CD4-positive, alpha-beta memory T cell (primary cell): ENCODE data around the gene KRT4. TPM values are rescaled to one million over a fixed set of nuclear protein-coding genes. Genes with fewer than 3 reads are reported as not detected.
A peak's percentile ranks its signal among the peaks of the same experiment; 100 is the strongest.
"Not testable (repeated sequence)": the region's sequence is repeated elsewhere in the genome, so short reads cannot be mapped to it uniquely, and the experiment has no call there.

Experiments used
- CTCF ChIA-PET: fragments of 350-600 bp; sonication (Branson Sonifier 250); formaldehyde crosslinking; loops from one replicate; lab custom pipeline; 2021; ENCODE audit warnings: inconsistent platforms; ENCODE audit not compliant: partially characterized antibody; lab: Charles Lee
- POLR2A ChIA-PET: fragments of 350-600 bp; sonication (Branson Sonifier 250); formaldehyde crosslinking; loops from one replicate; lab custom pipeline; 2021; ENCODE audit not compliant: partially characterized antibody; lab: Charles Lee
- DNase-seq, 5 donors: peaks; one replicate each; pipeline versions ENCODE4 v3.0.0 to v3.0.0-alpha.2; 2020 to 2022; ENCODE audit warnings: mixed read lengths in 1 of 5
- H3K27ac ChIP-seq: one replicate; pipeline ENCODE4 v1.7.0; 2013; ENCODE audit warnings: low read depth, low read length
- H3K27me3 ChIP-seq: 2 replicates; pipeline ENCODE4 v1.7.0; 2013; ENCODE audit warnings: mild to moderate bottlenecking, low read length, moderate library complexity; ENCODE audit not compliant: insufficient read depth
- H3K36me3 ChIP-seq: 2 replicates; pipeline ENCODE4 v1.7.0; 2013; ENCODE audit warnings: mild to moderate bottlenecking, low read length, moderate library complexity; ENCODE audit not compliant: insufficient read depth
- H3K4me1 ChIP-seq: 2 replicates; pipeline ENCODE4 v1.7.0; 2013; ENCODE audit warnings: mild to moderate bottlenecking, low read length, moderate library complexity; ENCODE audit not compliant: insufficient read depth
- H3K4me3 ChIP-seq, 2 donors: one replicate each; pipeline ENCODE4 v1.7.0; 2013; ENCODE audit warnings: low read length in 2 of 2, mild to moderate bottlenecking in 1 of 2
- H3K9me3 ChIP-seq, 2 donors: one replicate each; pipeline ENCODE4 v1.7.0; 2013; ENCODE audit warnings: low read length in 2 of 2, control low read depth in 1 of 2; ENCODE audit not compliant: control insufficient read depth in 1 of 2
- H3K27ac Mint-ChIP-seq, 7 donors: one replicate each; pipeline ENCODE4 v1.8.0; 2020 to 2021; ENCODE audit warnings: mixed read lengths in 7 of 7, mild to moderate bottlenecking in 6 of 7, inconsistent platforms in 3 of 7, moderate library complexity in 3 of 7
- H3K27me3 Mint-ChIP-seq, 2 donors: one replicate each; pipeline ENCODE4 v1.8.0; 2020 to 2021; ENCODE audit warnings: mixed read lengths in 2 of 2
- H3K36me3 Mint-ChIP-seq, 2 donors: one replicate each; pipeline ENCODE4 v1.8.0; 2020 to 2021; ENCODE audit warnings: mixed read lengths in 2 of 2, inconsistent platforms in 1 of 2, mild to moderate bottlenecking in 1 of 2
- H3K4me1 Mint-ChIP-seq, 4 donors: one replicate each; pipeline ENCODE4 v1.8.0; 2020 to 2021; ENCODE audit warnings: mixed read lengths in 4 of 4, mild to moderate bottlenecking in 1 of 4
- H3K4me3 Mint-ChIP-seq, 8 donors: one replicate each; pipeline ENCODE4 v1.8.0; 2020 to 2021; ENCODE audit warnings: mixed read lengths in 8 of 8, mild to moderate bottlenecking in 7 of 8, moderate library complexity in 6 of 8, inconsistent platforms in 3 of 8
- H3K9me3 Mint-ChIP-seq, 8 donors: one replicate each; pipeline ENCODE4 v1.8.0; 2020 to 2021; ENCODE audit warnings: mixed read lengths in 8 of 8, mild to moderate bottlenecking in 5 of 8, inconsistent platforms in 3 of 8, moderate library complexity in 1 of 8
- intact Hi-C: fragments of 100-400 bp; cut with micrococcal nuclease; formaldehyde crosslinking; loops from one replicate; pipeline ENCODE4 v1.15.1; 2023
- polyA plus RNA-seq, 2 donors: library from polyadenylated mRNA; unstranded; fragments of 300-500 nt; fragmentation: Illumina TruSeq; gene quantifications; one replicate each; pipeline ENCODE4 v1.2.3, GENCODE V29; 2021
- total RNA-seq, 2 experiments: library from RNA; stranded (reverse); gene quantifications; one replicate each; pipeline ENCODE4 v1.2.3, GENCODE V29; 2021

KRT4 gene
- total and polyA plus RNA-seq, 4 experiments from 2014 or later = not detected

DNA sequence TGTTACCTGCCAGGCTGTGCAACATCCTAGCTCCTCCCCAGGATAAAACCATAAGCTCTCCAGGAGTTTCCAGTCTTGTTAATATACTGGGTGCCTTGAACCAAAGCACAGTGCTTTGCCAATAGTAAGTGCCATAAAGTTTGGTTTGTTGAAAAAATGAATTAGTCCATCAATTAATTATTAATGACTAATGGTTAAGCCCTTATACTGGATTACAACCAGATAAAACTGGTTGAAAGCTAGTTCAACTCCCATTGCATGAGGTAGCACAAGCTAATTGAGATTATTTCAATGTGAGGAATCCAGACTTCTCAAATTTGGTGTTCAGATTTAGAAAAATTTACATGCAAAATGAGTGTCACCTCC, 16.4 kb downstream of the KRT4 start:
- Histone ChIP-seq H3K4me3 (no peak overlapping the region), H3K36me3 (no peaks in the 10 kb centered on the region), H3K9me3 (no peaks in the 10 kb centered on the region), H3K4me1 (no peaks in the 10 kb centered on the region), H3K27ac (no peak overlapping the region), H3K27me3 (no peaks in the 10 kb centered on the region)
- Mint-ChIP-seq H3K27ac (no peak overlapping the region), H3K9me3 (peaks cover 0 to 2% (median 0%) of the 10 kb centered on the region in 8 donors), H3K36me3 (no peaks in the 10 kb centered on the region), H3K4me1 (no peaks in the 10 kb centered on the region), H3K4me3 (no peak overlapping the region), H3K27me3 (peaks cover 5 to 8% of the 10 kb centered on the region in 2 donors)
- intact Hi-C loops = no loop called here
- POLR2A ChIA-PET = no interaction called here
- CTCF ChIA-PET = no interaction called here
- no peak for DNase-seq

DNA sequence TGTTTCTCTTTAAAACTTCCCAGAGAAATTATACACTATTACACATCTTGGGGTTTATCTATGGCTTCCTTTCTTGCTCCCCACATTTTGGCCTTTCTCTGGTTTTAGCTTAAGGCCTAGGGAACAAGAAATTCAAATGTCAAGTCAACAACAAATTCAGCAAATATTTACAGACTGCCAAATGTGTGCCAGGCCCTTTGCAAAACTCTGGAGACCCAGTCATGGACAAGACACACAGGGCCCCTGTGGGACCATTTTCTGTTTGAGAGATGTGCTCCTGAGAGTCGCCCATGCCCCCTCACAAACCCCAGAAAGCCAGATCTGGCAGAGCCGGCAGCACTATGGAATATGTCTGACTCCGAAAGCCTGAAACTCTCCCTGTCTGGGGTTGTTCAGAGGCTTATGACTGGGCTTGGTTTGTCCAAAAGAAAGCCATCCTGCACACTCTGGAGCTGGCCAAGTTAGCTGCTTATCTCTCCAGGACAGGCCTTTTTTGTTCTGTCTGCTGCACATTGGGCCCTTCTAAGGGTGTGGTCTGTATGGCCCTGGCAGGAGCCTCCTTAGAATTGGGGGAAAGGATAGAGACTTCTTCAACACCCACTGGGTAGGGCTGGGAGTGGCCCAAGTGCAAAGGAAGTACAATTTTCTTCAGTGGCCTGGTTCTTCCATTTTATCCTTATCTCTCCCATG, 16.9 kb downstream of the KRT4 start:
- no peak overlapping the region for H3K27ac Mint-ChIP-seq

DNA sequence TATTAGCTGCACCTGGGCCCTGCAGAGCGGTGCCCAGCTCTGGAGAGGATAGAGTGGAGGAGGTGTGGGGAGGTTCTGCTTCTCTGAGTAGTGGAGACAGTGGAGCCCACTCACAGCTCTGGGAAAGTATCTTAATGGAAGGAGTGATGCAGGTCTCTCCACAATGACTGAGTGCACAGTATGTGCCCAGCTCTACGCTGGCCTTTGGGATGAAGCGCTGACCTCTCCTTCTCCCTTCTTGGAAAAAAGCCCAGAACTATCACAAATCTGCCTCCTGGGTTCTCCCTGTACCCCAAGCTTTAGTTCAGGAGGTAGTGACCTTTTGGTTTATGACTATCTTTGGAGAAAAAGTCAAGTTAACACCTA, 17.5 kb downstream of the KRT4 start:
- no peak overlapping the region for H3K4me3 Mint-ChIP-seq
- Histone ChIP-seq H3K9me3 (no peaks in the 10 kb centered on the region), H3K4me3 (no peak overlapping the region), H3K27me3 (no peaks in the 10 kb centered on the region), H3K4me1 (no peaks in the 10 kb centered on the region), H3K36me3 (no peaks in the 10 kb centered on the region), H3K27ac (no peak overlapping the region)
- H3K36me3 Mint-ChIP-seq = no peaks in the 10 kb centered on the region
- DNase-seq = no peak
- no peak overlapping the region for H3K27ac Mint-ChIP-seq
- peaks cover 5 to 11% of the 10 kb centered on the region in 2 donors for H3K27me3 Mint-ChIP-seq
- intact Hi-C loops = no loop called here
- POLR2A ChIA-PET = no interaction called here
- H3K4me1 Mint-ChIP-seq = no peaks in the 10 kb centered on the region
- CTCF ChIA-PET = no interaction called here
- peaks cover 0 to 2% (median 0%) of the 10 kb centered on the region in 8 donors for H3K9me3 Mint-ChIP-seq

More for the DNA sequence above, 16.9 kb downstream of the KRT4 start:
- no peaks in the 10 kb centered on the region for H3K9me3 ChIP-seq
- H3K36me3 Mint-ChIP-seq = no peaks in the 10 kb centered on the region
- ChIA-PET CTCF (no interaction called here), POLR2A (no interaction called here)
- no peak overlapping the region for H3K4me3 Mint-ChIP-seq
- intact Hi-C loops = no loop called here
- peaks cover 0 to 2% (median 0%) of the 10 kb centered on the region in 8 donors for H3K9me3 Mint-ChIP-seq
- peaks cover 3 to 8% of the 10 kb centered on the region in 2 donors for H3K27me3 Mint-ChIP-seq
- no peaks in the 10 kb centered on the region for H3K4me1 Mint-ChIP-seq
- H3K36me3 ChIP-seq = no peaks in the 10 kb centered on the region
- H3K27me3 ChIP-seq = no peaks in the 10 kb centered on the region
- no peak overlapping the region for H3K4me3 ChIP-seq
- H3K4me1 ChIP-seq = no peaks in the 10 kb centered on the region
- no peak overlapping the region for H3K27ac ChIP-seq
- no peak for DNase-seq

DNA sequence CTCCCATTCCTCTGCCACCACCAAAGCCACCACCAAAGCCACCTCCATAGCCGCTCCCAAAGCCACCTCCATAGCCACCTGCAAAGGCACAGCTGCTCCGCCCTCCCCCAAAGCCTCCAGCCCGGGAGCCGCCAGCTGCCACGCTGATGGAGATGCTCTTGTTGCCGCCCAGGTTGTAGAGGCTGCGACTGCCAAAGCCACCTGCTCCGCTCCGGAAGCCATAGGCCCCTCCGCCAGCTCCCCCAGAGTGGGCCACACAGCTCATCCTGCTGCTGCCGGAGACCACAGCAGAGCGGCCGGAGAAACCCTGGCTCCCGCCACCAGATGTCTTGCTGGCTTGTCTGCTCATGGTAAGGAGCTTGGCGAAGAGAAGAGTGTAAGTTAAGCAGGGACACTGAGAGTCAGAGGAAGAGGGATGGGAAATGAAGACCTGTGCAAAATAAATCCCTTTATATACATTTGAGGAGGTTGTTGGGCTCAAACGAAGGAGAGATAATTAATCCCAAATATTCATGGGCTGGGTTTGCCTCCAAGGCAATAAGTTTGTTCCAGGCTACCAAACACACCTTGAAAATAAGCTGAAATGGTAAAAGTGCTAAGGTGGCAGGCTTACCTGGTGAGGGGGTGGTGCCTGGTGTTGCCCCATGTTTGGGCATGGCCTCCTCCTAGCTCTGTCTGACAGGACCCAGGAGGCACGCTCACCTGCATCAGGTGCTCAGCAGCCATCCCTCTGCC, 18.1 kb downstream of the KRT4 start, which contains the start of gene KRT3:
Gene KRT3 (minus strand): TSS at position 424 of the 735 bp plus-strand sequence. CDS start 75 bp downstream, at position 349.
- intact Hi-C loops = no loop called here
- H3K27ac Mint-ChIP-seq = peak within 1 kb of the TSS in 1 of 7 donors; percentile 7
- H3K27ac ChIP-seq = no peak within 1 kb of the TSS
- peaks cover 0 to 2% (median 0%) of the 10 kb centered on the region in 8 donors for H3K9me3 Mint-ChIP-seq
- no peak for DNase-seq
- peak within 1 kb of the TSS in 1 of 8 donors; percentile 32 for H3K4me3 Mint-ChIP-seq
- CTCF ChIA-PET = no interaction called here
- H3K4me1 ChIP-seq = no peaks in the 10 kb centered on the region
- POLR2A ChIA-PET = no interaction called here
- H3K4me1 Mint-ChIP-seq = no peaks in the 10 kb centered on the region
- H3K9me3 ChIP-seq = no peaks in the 10 kb centered on the region
- peaks cover 6 to 11% of the 10 kb centered on the region in 2 donors for H3K27me3 Mint-ChIP-seq
- H3K36me3 Mint-ChIP-seq = no peaks in the 10 kb centered on the region
- H3K36me3 ChIP-seq = no peaks in the 10 kb centered on the region
- H3K27me3 ChIP-seq = no peaks in the 10 kb centered on the region
- no peak within 1 kb of the TSS for H3K4me3 ChIP-seq

DNA sequence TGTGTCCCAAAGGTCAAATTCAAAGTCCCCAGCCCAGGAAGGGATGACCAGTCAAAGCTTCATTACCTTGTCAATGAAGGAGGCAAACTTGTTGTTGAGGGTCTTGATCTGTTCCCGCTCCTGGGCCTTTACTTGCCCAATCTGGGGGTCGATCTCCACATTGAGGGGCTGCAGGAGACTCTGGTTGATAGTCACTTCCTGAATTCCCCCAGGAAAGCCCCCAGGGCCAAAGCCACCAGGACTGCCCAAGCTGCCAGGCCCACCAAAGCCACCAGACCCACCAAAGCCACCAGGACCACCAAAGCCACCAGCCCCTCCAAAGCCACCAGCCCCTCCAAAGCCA, 18.6 kb downstream of the KRT4 start:
- H3K4me3 Mint-ChIP-seq = peak overlapping the region in 1 of 8 donors; percentile 32
- H3K4me1 Mint-ChIP-seq = not testable (repeated sequence)
- peaks cover 11 to 16% of the 10 kb centered on the region in 2 donors for H3K27me3 Mint-ChIP-seq

DNA sequence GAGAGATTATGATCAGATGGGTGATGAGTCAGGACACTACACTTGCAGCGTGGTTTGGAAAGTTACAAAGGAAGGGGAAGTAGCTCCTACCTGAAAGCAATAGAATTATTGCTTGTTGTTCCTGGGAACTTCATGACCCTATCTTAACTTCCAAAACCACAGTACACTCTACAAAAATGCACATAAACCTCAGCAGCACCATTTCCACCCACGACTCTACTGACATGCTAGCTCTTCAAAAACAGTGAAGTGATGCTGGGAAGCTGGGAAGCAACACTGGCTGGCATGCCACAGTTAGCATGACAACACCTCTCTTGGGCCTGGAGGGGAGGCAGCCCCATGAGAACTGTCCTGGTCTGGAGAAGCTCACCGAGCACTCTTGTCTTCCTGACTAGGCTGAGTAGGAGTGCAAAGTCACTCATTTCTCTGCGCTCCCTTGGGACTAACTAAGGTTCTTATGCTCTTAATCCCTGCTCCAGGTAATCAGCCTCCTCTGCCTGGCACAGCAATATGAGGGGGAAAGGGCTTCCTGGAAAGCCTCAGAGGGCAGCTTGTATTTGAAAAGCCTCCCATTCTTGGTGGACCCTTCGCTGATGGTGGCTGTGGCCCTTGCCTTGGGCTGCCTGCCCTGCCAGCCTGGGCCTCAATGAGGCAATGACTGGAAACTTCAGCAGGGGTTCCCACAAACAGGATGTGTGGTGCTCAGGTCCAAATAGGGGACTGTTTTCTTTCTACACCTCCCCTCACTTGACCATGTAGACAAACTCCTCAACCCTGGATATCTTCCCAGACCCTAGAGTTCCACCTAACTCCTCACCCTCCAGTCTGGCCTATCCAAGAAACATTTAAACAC, 19.2 kb downstream of the KRT4 start:
- H3K9me3 ChIP-seq = no peaks in the 10 kb centered on the region
- intact Hi-C loops = no loop called here
- no peak for DNase-seq
- H3K27ac ChIP-seq = no peak overlapping the region
- H3K27me3 Mint-ChIP-seq = peaks cover 15 to 19% of the 10 kb centered on the region in 2 donors
- H3K36me3 Mint-ChIP-seq = no peaks in the 10 kb centered on the region
- no peak overlapping the region for H3K4me3 Mint-ChIP-seq
- peaks cover 0 to 9% (median 2%) of the 10 kb centered on the region in 4 donors for H3K4me1 Mint-ChIP-seq
- ChIA-PET CTCF (interaction anchor here (0.9 to 1.4 kb wide), 2 partner anchors 76 to 85 kb away, joined by 3 read pairs; no protein-coding TSS in a partner anchor), POLR2A (no interaction called here)
- no peaks in the 10 kb centered on the region for H3K4me1 ChIP-seq
- no peak overlapping the region for H3K27ac Mint-ChIP-seq
- H3K9me3 Mint-ChIP-seq = peaks cover 0 to 2% (median 0%) of the 10 kb centered on the region in 8 donors
- H3K27me3 ChIP-seq = no peaks in the 10 kb centered on the region
- no peaks in the 10 kb centered on the region for H3K36me3 ChIP-seq
- no peak overlapping the region for H3K4me3 ChIP-seq

More for the DNA sequence above, 18.6 kb downstream of the KRT4 start:
- H3K27me3 ChIP-seq, H3K4me1 ChIP-seq, intact Hi-C loops, H3K4me3 ChIP-seq, H3K36me3 Mint-ChIP-seq, POLR2A ChIA-PET, H3K27ac Mint-ChIP-seq, CTCF ChIA-PET, H3K9me3 ChIP-seq, H3K36me3 ChIP-seq, DNase-seq, H3K9me3 Mint-ChIP-seq, H3K27ac ChIP-seq: not testable (repeated sequence)
